Measurements from ENCODE around the gene CLEC16A. TPM values are rescaled to one million over a fixed set of nuclear protein-coding genes. Genes with fewer than 3 reads are reported as not detected.
"Not testable (repeated sequence)": the region's sequence is repeated elsewhere in the genome, so short reads cannot be mapped to it uniquely, and the experiment has no call there.

Gene CLEC16A
- total and polyA plus RNA-seq, 2 donors (not counting 1 experiment from before 2014, with no cell fraction given) = 21.9 to 79.5 TPM

GRCh38 chr16:11219178-11219577, 274.8 kb downstream of the CLEC16A start:
- Mint-ChIP-seq H3K27me3 (no peaks in the 10 kb centered on the region), H3K4me3 (no peak overlapping the region), H3K27ac (no peak overlapping the region), H3K9me3 (ENCODE audit: insufficient read depth) (peaks cover 11% of the 10 kb centered on the region), H3K4me1 (peaks cover 9% of the 10 kb centered on the region)
- CTCF ChIA-PET = interaction anchor here (1.1 to 1.4 kb wide), 2 partner anchors 33 to 35 kb away, joined by 3 to 5 read pairs; no protein-coding TSS in a partner anchor
- Histone ChIP-seq H3K79me2 (ENCODE audit: control insufficient read depth, insufficient read depth, low read length) (no peaks in the 10 kb centered on the region), H3K4me1 (ENCODE audit: control insufficient read depth in 2 of 2, insufficient read depth in 2 of 2, low read length in 2 of 2) (peaks cover 11 to 16% of the 10 kb centered on the region in 2 donors), H4K20me1 (ENCODE audit: control insufficient read depth, insufficient read depth, low read length, poor library complexity, severe bottlenecking) (no peaks in the 10 kb centered on the region), H3K27me3 (replicated peaks in 1 of 4; ENCODE audit: control extremely low read depth in 1 of 4, control insufficient read depth in 3 of 4, insufficient read depth in 4 of 4, low read length in 3 of 4) (no peaks in the 10 kb centered on the region), H3K27ac (ENCODE audit: low read length in 2 of 2) (no peak overlapping the region), H3K4me3 (ENCODE audit: control extremely low read depth in 1 of 5, extremely low read depth in 1 of 5, insufficient read depth in 1 of 5, low read depth in 2 of 5, low read length in 4 of 5) (no peak overlapping the region), H3K4me2 (replicated peaks; ENCODE audit: low read depth, low read length, poor library complexity, severe bottlenecking) (no peak overlapping the region), H2AFZ (ENCODE audit: insufficient read depth, low read depth, low read length, poor library complexity, severe bottlenecking) (no peak overlapping the region), H3K36me3 (replicated peaks in 1 of 2; ENCODE audit: control extremely low read depth in 1 of 2, control insufficient read depth in 1 of 2, extremely low read depth in 1 of 2, insufficient read depth in 2 of 2, low read length in 1 of 2) (no peaks in the 10 kb centered on the region), H3K9ac (ENCODE audit: low read length) (no peak overlapping the region), H3K9me3 (ENCODE audit: control extremely low read depth in 1 of 3, control insufficient read depth in 2 of 3, insufficient read depth in 1 of 3, low read length in 2 of 3) (peaks cover 0 to 32% (median 13%) of the 10 kb centered on the region in 3 donors)
- 65% methylated on average over 2 of the region's 4 CpGs for WGBS (ENCODE audit: insufficient coverage)
- POLR2A ChIA-PET = no interaction called here
- DNase-seq = no peak
- intact Hi-C loops (cut with micrococcal nuclease) = no loop called here
- no peak for ATAC-seq (ENCODE audit: low read depth)
- TF ChIP-seq EZH2 (IDR thresholded peaks at IDR 0.05; ENCODE audit: borderline replicate concordance, insufficient read depth, low read depth, low read length, poor library complexity, severe bottlenecking) = no peak
- TF ChIP-seq CTCF (IDR thresholded peaks at IDR 0.05) = no peak

- intact Hi-C loops (cut with micrococcal nuclease); H3K4me3 ChIP-seq (ENCODE audit: control extremely low read depth in 1 of 5, extremely low read depth in 1 of 5, insufficient read depth in 1 of 5, low read depth in 2 of 5, low read length in 4 of 5); H3K36me3 ChIP-seq (replicated peaks in 1 of 2; ENCODE audit: control extremely low read depth in 1 of 2, control insufficient read depth in 1 of 2, extremely low read depth in 1 of 2, insufficient read depth in 2 of 2, low read length in 1 of 2); H2AFZ ChIP-seq (ENCODE audit: insufficient read depth, low read depth, low read length, poor library complexity, severe bottlenecking); H3K4me2 ChIP-seq (replicated peaks; ENCODE audit: low read depth, low read length, poor library complexity, severe bottlenecking); POLR2A ChIA-PET; H4K20me1 ChIP-seq (ENCODE audit: control insufficient read depth, insufficient read depth, low read length, poor library complexity, severe bottlenecking); H3K27me3 Mint-ChIP-seq; H3K79me2 ChIP-seq (ENCODE audit: control insufficient read depth, insufficient read depth, low read length); ATAC-seq (ENCODE audit: low read depth); H3K4me3 Mint-ChIP-seq; H3K27ac ChIP-seq (ENCODE audit: low read length in 2 of 2); H3K27me3 ChIP-seq (replicated peaks in 1 of 4; ENCODE audit: control extremely low read depth in 1 of 4, control insufficient read depth in 3 of 4, insufficient read depth in 4 of 4, low read length in 3 of 4); CTCF ChIA-PET; H3K9ac ChIP-seq (ENCODE audit: low read length); H3K27ac Mint-ChIP-seq; DNase-seq: not testable (repeated sequence)
- Mint-ChIP-seq H3K9me3 (ENCODE audit: insufficient read depth) (peaks cover 11% of the 10 kb centered on the region), H3K4me1 (peaks cover 22% of the 10 kb centered on the region)
- Histone ChIP-seq H3K4me1 (ENCODE audit: control insufficient read depth in 2 of 2, insufficient read depth in 2 of 2, low read length in 2 of 2) (peaks cover 23 to 30% of the 10 kb centered on the region in 2 donors), H3K9me3 (ENCODE audit: control extremely low read depth in 1 of 3, control insufficient read depth in 2 of 3, insufficient read depth in 1 of 3, low read length in 2 of 3) (peaks cover 0 to 30% (median 13%) of the 10 kb centered on the region in 3 donors)
- WGBS (ENCODE audit: insufficient coverage) = 100% methylated on average over 1 of the region's 2 CpGs
Measured at GRCh38 chr16:11220507-11220906, 276.1 kb downstream of the CLEC16A start.
